Endothelial cell of umbilical vein (primary cell): ENCODE measurements around the gene PRL. TPM values are rescaled to one million over a fixed set of nuclear protein-coding genes. Genes with fewer than 3 reads are reported as not detected.

Experiments used
- BruUV-seq: library from RNA; stranded (reverse); fragments of 400-500 nt; replicated peaks from 2 replicates; lab custom pipeline; 2021; lab: Mats Ljungman, UMichigan
- CTCF ChIA-PET: fragments of 300-600, 350-600 bp; sonication (Branson Sonifier 250); formaldehyde crosslinking; loops from one replicate; lab custom pipeline; 2021; ENCODE audit warnings: antibody characterized with exemption, inconsistent platforms; lab: Charles Lee
- POLR2A ChIA-PET: fragments of 300-600, 350-600 bp; sonication (Branson Sonifier 250); formaldehyde crosslinking; loops from one replicate; lab custom pipeline; 2021; ENCODE audit warnings: antibody characterized with exemption, inconsistent platforms; lab: Charles Lee
- DNase-seq: peaks from one replicate; pipeline ENCODE4 v3.0.0-alpha.2; 2011; ENCODE audit warnings: low read depth, low spot score
- FAIRE-seq: peaks from 2 replicates; lab custom pipeline; 2011; peaks lifted over from hg19 to GRCh38; lab: Jason Lieb, UNC
- H2AFZ ChIP-seq: 2 replicates; pipeline ENCODE4 v1.6.0; 2012; ENCODE audit warnings: low read depth, low read length, control low read depth, inconsistent platforms
- H3K27ac ChIP-seq: 2 replicates; pipeline ENCODE4 v1.5.1; 2011; ENCODE audit warnings: low read depth, mild to moderate bottlenecking, control low read depth, low read length, moderate library complexity; ENCODE audit not compliant: insufficient read depth
- H3K27me3 ChIP-seq, 2 experiments: 2 replicates each; pipeline versions ENCODE4 v1.6.0 to v1.6.1; 2011; ENCODE audit warnings: low read length in 2 of 2, mixed read lengths in 1 of 2; ENCODE audit not compliant: control insufficient read depth in 2 of 2, insufficient read depth in 2 of 2
- H3K36me3 ChIP-seq, 2 experiments: 2 replicates in 1 of 2; 3 replicates in 1 of 2; pipeline ENCODE4 v1.5.1; 2011; ENCODE audit warnings: low read length in 2 of 2, mild to moderate bottlenecking in 1 of 2, moderate library complexity in 1 of 2; ENCODE audit not compliant: control insufficient read depth in 2 of 2, insufficient read depth in 2 of 2; ENCODE audit errors: extremely low read depth in 1 of 2
- H3K4me1 ChIP-seq: 3 replicates; pipeline ENCODE4 v1.5.1; 2011; ENCODE audit warnings: mild to moderate bottlenecking, low read length; ENCODE audit not compliant: control insufficient read depth, insufficient read depth; ENCODE audit errors: extremely low read depth
- H3K4me2 ChIP-seq: 2 replicates; pipeline ENCODE4 v1.6.1; 2011; ENCODE audit warnings: low read length, control low read depth, mixed read lengths; ENCODE audit not compliant: insufficient read depth
- H3K4me3 ChIP-seq, 3 experiments: fragments of 200-600 bp in 1 of 3; sonication (generic), shearing (Covaris generic) in 1 of 3; replicated peaks in 1 of 3; 2 replicates each; pipeline ENCODE4 v1.5.1; 2011 to 2016; ENCODE audit warnings: control low read depth in 3 of 3, low read length in 3 of 3, mild to moderate bottlenecking in 2 of 3, inconsistent platforms in 1 of 3, low read depth in 1 of 3, moderate library complexity in 1 of 3; ENCODE audit not compliant: insufficient read depth in 1 of 3
- H3K79me2 ChIP-seq: 2 replicates; pipeline ENCODE4 v1.6.0; 2012; ENCODE audit warnings: low read length, inconsistent platforms; ENCODE audit not compliant: control insufficient read depth, insufficient read depth
- H3K9ac ChIP-seq: replicated peaks from 2 replicates; pipeline ENCODE3; 2011; ENCODE audit warnings: low read length, control low read depth; ENCODE audit not compliant: insufficient read depth; ENCODE audit errors: extremely low read depth
- H3K9me1 ChIP-seq: replicated peaks from 3 replicates; pipeline ENCODE4 v1.6.0; 2011; ENCODE audit warnings: mild to moderate bottlenecking, low read length; ENCODE audit not compliant: control insufficient read depth, insufficient read depth; ENCODE audit errors: extremely low read depth
- H3K9me3 ChIP-seq: replicated peaks from 2 replicates; pipeline ENCODE4 v1.5.1; 2012; ENCODE audit warnings: low read length, inconsistent platforms; ENCODE audit not compliant: control insufficient read depth, insufficient read depth
- H4K20me1 ChIP-seq: replicated peaks from 2 replicates; pipeline ENCODE3; 2011; ENCODE audit warnings: mild to moderate bottlenecking, low read length; ENCODE audit not compliant: control insufficient read depth, insufficient read depth; ENCODE audit errors: extremely low read depth
- EZH2 ChIP-seq: IDR thresholded peaks from 2 replicates; pipeline ENCODE4 v1.6.1; 2012; ENCODE audit warnings: borderline replicate concordance, low read depth, mild to moderate bottlenecking, moderate library complexity, low read length, inconsistent platforms; ENCODE audit not compliant: severe bottlenecking
- FOS ChIP-seq: IDR thresholded peaks from 2 replicates; pipeline ENCODE4 v1.6.1; 2011; ENCODE audit warnings: mild to moderate bottlenecking, low read length, moderate library complexity, borderline replicate concordance; ENCODE audit not compliant: insufficient read depth
- GATA2 ChIP-seq: IDR thresholded peaks from 2 replicates; pipeline ENCODE4 v1.7.0; 2011; ENCODE audit warnings: low read depth, mild to moderate bottlenecking, moderate library complexity, mixed read lengths, low read length; ENCODE audit not compliant: insufficient read length, insufficient read depth
- JUN ChIP-seq: IDR thresholded peaks from 2 replicates; pipeline ENCODE4 v1.6.1; 2011; ENCODE audit warnings: borderline replicate concordance, low read depth; ENCODE audit not compliant: insufficient read length, insufficient read depth
- MAX ChIP-seq: IDR thresholded peaks from 2 replicates; pipeline ENCODE4 v1.6.1; 2011; ENCODE audit not compliant: insufficient read depth, insufficient read length
- MYC ChIP-seq: IDR thresholded peaks from one replicate; pipeline ENCODE4 v1.6.1; 2011; ENCODE audit warnings: mild to moderate bottlenecking, low read depth, low read length
- POLR2A ChIP-seq: IDR thresholded peaks from 2 replicates; pipeline ENCODE4 v1.6.1; 2012; ENCODE audit warnings: low read depth, mild to moderate bottlenecking, control low read depth, low read length
- POLR2AphosphoS5 ChIP-seq: IDR thresholded peaks from 2 replicates; pipeline ENCODE4 v1.6.1; 2012; ENCODE audit warnings: low read depth, mild to moderate bottlenecking, control low read depth, low read length, moderate library complexity; ENCODE audit not compliant: insufficient read depth
- dilution Hi-C: fragments of 300-500 bp; cut with MboI; formaldehyde crosslinking; loops from one replicate; pipeline ENCODE4 v1.15.0; 2019; ENCODE audit warnings: low sequenced_read_pairs; ENCODE audit not compliant: extremely low pct_ligation_motif_present
- intact Hi-C: fragments of 100-400 bp; cut with micrococcal nuclease; formaldehyde crosslinking; loops from one replicate; pipeline ENCODE4 v1.10.0; 2022
- polyA plus RNA-seq, 4 experiments: library from polyadenylated mRNA; depleted of rRNA in 3 of 4; stranded (reverse) in 3 of 4; unstranded in 1 of 4; fragments of >200 nt; gene quantifications; 2 replicates each; pipeline versions ENCODE4 v1.2.1 to v1.2.3, GENCODE V29; 2011 to 2012; ENCODE audit warnings: missing spikeins in 1 of 4
- total RNA-seq: library from RNA; stranded (reverse); gene quantifications from 2 replicates; pipeline ENCODE4 v1.2.3, GENCODE V29; 2021
- TF ChIP-seq, protein P1 (sequence below), 2 donors: IDR thresholded peaks; 1 replicate in 1 of 2; 2 replicates in 1 of 2; pipeline ENCODE4 v1.5.1; 2011; ENCODE audit warnings: low read length in 2 of 2, mild to moderate bottlenecking in 2 of 2, moderate library complexity in 2 of 2, control low read depth in 1 of 2, inconsistent platforms in 1 of 2, low read depth in 1 of 2; ENCODE audit not compliant: insufficient read depth in 1 of 2; ENCODE audit errors: extremely low read depth in 1 of 2

PRL gene
- total and polyA plus RNA-seq, 2 donors (not counting 3 experiments of a cell fraction or from before 2014, with no cell fraction given) = not detected

GRCh38 chr6:22237526-22237925 lies 59.3 kb downstream of the PRL start:
- Histone ChIP-seq H3K9me3 (no peaks in the 10 kb centered on the region), H3K9ac (no peak overlapping the region), H4K20me1 (no peaks in the 10 kb centered on the region), H3K4me2 (no peak overlapping the region), H3K4me3 (no peak overlapping the region), H3K4me1 (no peaks in the 10 kb centered on the region), H3K9me1 (no peaks in the 10 kb centered on the region), H2AFZ (no peak overlapping the region), H3K27ac (no peak overlapping the region), H3K27me3 (no peaks in the 10 kb centered on the region), H3K79me2 (no peaks in the 10 kb centered on the region), H3K36me3 (no peaks in the 10 kb centered on the region)
- TF ChIP-seq, protein P1, sequence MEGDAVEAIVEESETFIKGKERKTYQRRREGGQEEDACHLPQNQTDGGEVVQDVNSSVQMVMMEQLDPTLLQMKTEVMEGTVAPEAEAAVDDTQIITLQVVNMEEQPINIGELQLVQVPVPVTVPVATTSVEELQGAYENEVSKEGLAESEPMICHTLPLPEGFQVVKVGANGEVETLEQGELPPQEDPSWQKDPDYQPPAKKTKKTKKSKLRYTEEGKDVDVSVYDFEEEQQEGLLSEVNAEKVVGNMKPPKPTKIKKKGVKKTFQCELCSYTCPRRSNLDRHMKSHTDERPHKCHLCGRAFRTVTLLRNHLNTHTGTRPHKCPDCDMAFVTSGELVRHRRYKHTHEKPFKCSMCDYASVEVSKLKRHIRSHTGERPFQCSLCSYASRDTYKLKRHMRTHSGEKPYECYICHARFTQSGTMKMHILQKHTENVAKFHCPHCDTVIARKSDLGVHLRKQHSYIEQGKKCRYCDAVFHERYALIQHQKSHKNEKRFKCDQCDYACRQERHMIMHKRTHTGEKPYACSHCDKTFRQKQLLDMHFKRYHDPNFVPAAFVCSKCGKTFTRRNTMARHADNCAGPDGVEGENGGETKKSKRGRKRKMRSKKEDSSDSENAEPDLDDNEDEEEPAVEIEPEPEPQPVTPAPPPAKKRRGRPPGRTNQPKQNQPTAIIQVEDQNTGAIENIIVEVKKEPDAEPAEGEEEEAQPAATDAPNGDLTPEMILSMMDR (IDR thresholded peaks at IDR 0.05; ENCODE audit: extremely low read depth in 1 of 2, insufficient read depth in 1 of 2, low read depth in 1 of 2, low read length in 2 of 2) = no peak
- TF ChIP-seq POLR2AphosphoS5 (no peak), POLR2A (no peak), MAX (no peak), FOS (no peak), GATA2 (no peak), EZH2 (no peak), JUN (no peak), MYC (no peak)
- DNase-seq (no peak), FAIRE-seq (no peak)
- dilution Hi-C loops (no loop called here), intact Hi-C loops (no loop called here)
- ChIA-PET CTCF (no interaction called here), POLR2A (no interaction called here)
- no TSS peak for BruUV-seq
